DND-41 (cell line): ENCODE results near the gene NBPF6.
"Not testable (repeated sequence)": the region's sequence is repeated elsewhere in the genome, so short reads cannot be mapped to it uniquely, and the experiment has no call there.

Source experiments
- EZH2 ChIP-seq: IDR thresholded peaks from 3 replicates; pipeline ENCODE4 v1.6.1; 2012; ENCODE audit warnings: borderline replicate concordance, low read depth, mild to moderate bottlenecking, moderate library complexity, low read length, inconsistent platforms; ENCODE audit not compliant: severe bottlenecking
- TF ChIP-seq, protein P1 (sequence below): IDR thresholded peaks from 2 replicates; pipeline ENCODE4 v1.5.1; 2012; ENCODE audit warnings: borderline replicate concordance, low read length, moderate library complexity, mild to moderate bottlenecking; ENCODE audit not compliant: poor library complexity, severe bottlenecking; ENCODE audit errors: extremely low read depth

DNA sequence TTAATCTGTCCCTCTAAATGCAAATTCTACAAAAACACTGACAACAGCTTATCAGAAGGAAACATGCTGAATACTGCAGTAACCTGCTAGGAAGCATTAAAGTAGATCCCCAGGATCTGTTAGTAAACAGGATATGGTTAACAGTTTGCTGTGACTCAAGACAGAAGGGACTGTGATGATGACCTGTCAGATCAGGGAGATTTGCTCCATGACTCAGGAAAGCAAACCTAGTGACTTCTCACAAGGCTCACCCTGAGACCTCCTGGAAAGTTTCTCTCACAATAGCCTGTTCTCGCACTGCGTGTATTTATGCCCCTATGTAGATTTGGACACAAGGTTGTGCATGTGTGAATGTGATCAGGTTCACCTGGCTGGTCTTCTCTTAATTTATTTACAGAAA lies 8.5 kb downstream of the NBPF6 start:
- TF ChIP-seq, protein P1, sequence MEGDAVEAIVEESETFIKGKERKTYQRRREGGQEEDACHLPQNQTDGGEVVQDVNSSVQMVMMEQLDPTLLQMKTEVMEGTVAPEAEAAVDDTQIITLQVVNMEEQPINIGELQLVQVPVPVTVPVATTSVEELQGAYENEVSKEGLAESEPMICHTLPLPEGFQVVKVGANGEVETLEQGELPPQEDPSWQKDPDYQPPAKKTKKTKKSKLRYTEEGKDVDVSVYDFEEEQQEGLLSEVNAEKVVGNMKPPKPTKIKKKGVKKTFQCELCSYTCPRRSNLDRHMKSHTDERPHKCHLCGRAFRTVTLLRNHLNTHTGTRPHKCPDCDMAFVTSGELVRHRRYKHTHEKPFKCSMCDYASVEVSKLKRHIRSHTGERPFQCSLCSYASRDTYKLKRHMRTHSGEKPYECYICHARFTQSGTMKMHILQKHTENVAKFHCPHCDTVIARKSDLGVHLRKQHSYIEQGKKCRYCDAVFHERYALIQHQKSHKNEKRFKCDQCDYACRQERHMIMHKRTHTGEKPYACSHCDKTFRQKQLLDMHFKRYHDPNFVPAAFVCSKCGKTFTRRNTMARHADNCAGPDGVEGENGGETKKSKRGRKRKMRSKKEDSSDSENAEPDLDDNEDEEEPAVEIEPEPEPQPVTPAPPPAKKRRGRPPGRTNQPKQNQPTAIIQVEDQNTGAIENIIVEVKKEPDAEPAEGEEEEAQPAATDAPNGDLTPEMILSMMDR: not testable (repeated sequence)
- not testable (repeated sequence) for TF ChIP-seq EZH2
